OCI-LY1 (cell line): ENCODE results near the gene MEGF6.

Source experiments
- EZH2 ChIP-seq: fragments of 200-600 bp; sonication (generic), shearing (Covaris generic); IDR thresholded peaks from 2 replicates; pipeline ENCODE4 v1.8.0; 2017; ENCODE audit warnings: borderline replicate concordance, mixed run types, mild to moderate bottlenecking, antibody characterized with exemption, low read length, moderate library complexity, mixed read lengths
- TF ChIP-seq, protein P1 (sequence below): fragments of 200-600 bp; sonication (generic), shearing (Covaris generic); IDR thresholded peaks from 2 replicates; pipeline ENCODE4 v1.5.1; 2017; ENCODE audit warnings: mild to moderate bottlenecking, antibody characterized with exemption, low read length, moderate library complexity, mixed read lengths

DNA sequence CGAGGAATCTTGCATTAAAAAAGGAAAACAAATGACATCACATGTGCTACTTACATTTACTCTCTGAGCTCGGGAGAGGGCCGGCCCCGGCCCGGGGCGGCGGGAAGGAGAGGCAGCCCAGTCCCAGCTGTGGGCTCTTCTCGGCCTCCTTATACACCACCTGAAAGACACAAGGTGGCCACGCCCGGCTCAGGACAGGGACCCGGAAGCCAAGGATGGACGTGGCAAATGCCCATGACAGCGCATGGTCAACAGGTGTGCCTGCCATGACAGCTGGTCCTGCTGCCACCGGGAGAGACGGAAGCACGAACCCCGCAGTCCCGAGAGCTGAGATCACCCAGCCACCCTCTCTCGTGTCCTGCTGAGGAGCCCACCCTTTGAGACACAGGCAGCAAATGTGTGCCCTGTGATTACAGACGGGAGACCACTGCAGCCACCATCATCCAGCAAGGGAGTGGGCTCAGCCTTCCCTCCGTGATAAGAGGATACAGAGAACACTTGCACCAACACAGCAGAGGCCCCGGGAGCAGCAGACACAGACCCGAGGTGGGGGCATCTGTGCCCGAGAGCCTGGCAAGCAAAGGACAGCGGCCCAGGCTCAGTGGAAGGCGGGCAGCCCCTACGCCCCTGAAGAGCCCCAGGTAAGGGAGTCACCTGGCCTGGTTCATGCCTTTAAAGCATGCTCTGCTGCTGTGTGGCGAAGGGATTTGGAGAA is 22.2 kb upstream of the MEGF6 start:
- TF ChIP-seq, protein P1, sequence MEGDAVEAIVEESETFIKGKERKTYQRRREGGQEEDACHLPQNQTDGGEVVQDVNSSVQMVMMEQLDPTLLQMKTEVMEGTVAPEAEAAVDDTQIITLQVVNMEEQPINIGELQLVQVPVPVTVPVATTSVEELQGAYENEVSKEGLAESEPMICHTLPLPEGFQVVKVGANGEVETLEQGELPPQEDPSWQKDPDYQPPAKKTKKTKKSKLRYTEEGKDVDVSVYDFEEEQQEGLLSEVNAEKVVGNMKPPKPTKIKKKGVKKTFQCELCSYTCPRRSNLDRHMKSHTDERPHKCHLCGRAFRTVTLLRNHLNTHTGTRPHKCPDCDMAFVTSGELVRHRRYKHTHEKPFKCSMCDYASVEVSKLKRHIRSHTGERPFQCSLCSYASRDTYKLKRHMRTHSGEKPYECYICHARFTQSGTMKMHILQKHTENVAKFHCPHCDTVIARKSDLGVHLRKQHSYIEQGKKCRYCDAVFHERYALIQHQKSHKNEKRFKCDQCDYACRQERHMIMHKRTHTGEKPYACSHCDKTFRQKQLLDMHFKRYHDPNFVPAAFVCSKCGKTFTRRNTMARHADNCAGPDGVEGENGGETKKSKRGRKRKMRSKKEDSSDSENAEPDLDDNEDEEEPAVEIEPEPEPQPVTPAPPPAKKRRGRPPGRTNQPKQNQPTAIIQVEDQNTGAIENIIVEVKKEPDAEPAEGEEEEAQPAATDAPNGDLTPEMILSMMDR = no peak
- TF ChIP-seq EZH2 = no peak
